K562 (cell line): ENCODE data around the gene JMJD1C. TPM values are rescaled to one million over a fixed set of nuclear protein-coding genes. Genes with fewer than 3 reads are reported as not detected.

ENCODE experiments used
- ATF1 ChIP-seq, 2 experiments: fragments of 450-650 bp in 1 of 2; IDR thresholded peaks; 2 replicates each; pipeline ENCODE4 v1.6.1; 2016; ENCODE audit warnings: missing compliant biosample characterization in 1 of 2, missing genetic modification characterization in 1 of 2
- DNMT1 ChIP-seq: fragments of 450-650 bp; IDR thresholded peaks from 2 replicates; pipeline ENCODE4 v1.6.1; 2016; ENCODE audit warnings: antibody characterized with exemption, mild to moderate bottlenecking
- DPF2 ChIP-seq: fragments of 450-650 bp; IDR thresholded peaks from 2 replicates; pipeline ENCODE4 v1.6.1; 2016
- HIVEP1 ChIP-seq: fragments of 250-450 bp; sonication (Bioruptor Pico); IDR thresholded peaks from 2 replicates; pipeline ENCODE4 v1.4.0; 2020; ENCODE audit warnings: mild to moderate bottlenecking
- MAFG ChIP-seq: fragments of 450-650 bp; conservative IDR thresholded peaks from 2 replicates; pipeline ENCODE4 v1.6.1; 2016; ENCODE audit warnings: missing genetic modification characterization, missing compliant biosample characterization
- MBD2 ChIP-seq: sonication (generic); IDR thresholded peaks from 2 replicates; pipeline ENCODE4 v1.6.1; 2016; ENCODE audit warnings: low read depth, borderline replicate concordance
- MGA ChIP-seq: fragments of 450-650 bp; IDR thresholded peaks from 2 replicates; pipeline ENCODE4 v1.6.1; 2016; ENCODE audit warnings: mild to moderate bottlenecking, moderate library complexity
- MYBL2 ChIP-seq, 2 experiments: fragments of 450-650 bp in 1 of 2; sonication (generic) in 1 of 2; formaldehyde crosslinking in 1 of 2; IDR thresholded peaks; 2 replicates each; pipeline versions ENCODE4 v1.6.1 to v1.8.1; 2017 to 2022; ENCODE audit warnings: borderline replicate concordance in 1 of 2, inconsistent platforms in 1 of 2, low read depth in 1 of 2, mild to moderate bottlenecking in 1 of 2, missing genetic modification reagents in 1 of 2, moderate library complexity in 1 of 2
- NFRKB ChIP-seq: fragments of 450-650 bp; IDR thresholded peaks from 2 replicates; pipeline ENCODE4 v1.6.1; 2016; ENCODE audit warnings: low read depth
- PHB2 ChIP-seq: fragments of 450-650 bp; IDR thresholded peaks from 2 replicates; pipeline ENCODE4 v1.6.1; 2017; ENCODE audit warnings: low read depth
- ZBTB49 ChIP-seq: sonication (generic); formaldehyde crosslinking; IDR thresholded peaks from 2 replicates; pipeline ENCODE4 v1.8.0; 2022; ENCODE audit warnings: missing genetic modification reagents, mild to moderate bottlenecking, borderline replicate concordance
- ZNF311 ChIP-seq: fragments of 250-450 bp; sonication (Bioruptor Pico); IDR thresholded peaks from 2 replicates; pipeline ENCODE4 v1.4.0; 2020; ENCODE audit warnings: mild to moderate bottlenecking, moderate library complexity
- polyA plus RNA-seq, 8 experiments: library from polyadenylated mRNA; depleted of rRNA in 4 of 8; stranded (reverse) in 5 of 8; unstranded in 3 of 8; fragments of >200 nt; fragmentation: Nextera tagmentation in 2 of 8; fragmentation: Illumina TruSeq in 1 of 8; extraction: Ambion mirVana in 2 of 8; extraction: Trizol in 1 of 8; gene quantifications; 2 replicates each; pipeline versions ENCODE4 v1.2.1 to v1.2.3, GENCODE V29; 2011 to 2014; ENCODE audit warnings: inconsistent platforms in 1 of 8, missing spikeins in 1 of 8
- total RNA-seq, 7 experiments: library from RNA; depleted of rRNA in 6 of 7; stranded (reverse); fragments of >200 nt in 6 of 7; fragmentation: Illumina TruSeq in 2 of 7; extraction: Trizol in 2 of 7; gene quantifications; 2 replicates each; pipeline versions ENCODE4 v1.2.1 to v1.2.3, GENCODE V29; 2011 to 2021; ENCODE audit warnings: low replicate concordance in 1 of 7
- TF ChIP-seq, protein P1 (sequence below), 2 experiments: fragments of 450-650 bp; conservative IDR thresholded peaks; 2 replicates each; pipeline ENCODE4 v1.6.1; 2017; ENCODE audit warnings: mild to moderate bottlenecking in 2 of 2, moderate library complexity in 2 of 2

Gene JMJD1C
- total and polyA plus RNA-seq, 9 of the 15 experiments (the other 6 are each of a cell fraction or from before 2014, with no cell fraction given), result 25.3 to 68.0 (median 47.2) TPM

DNA sequence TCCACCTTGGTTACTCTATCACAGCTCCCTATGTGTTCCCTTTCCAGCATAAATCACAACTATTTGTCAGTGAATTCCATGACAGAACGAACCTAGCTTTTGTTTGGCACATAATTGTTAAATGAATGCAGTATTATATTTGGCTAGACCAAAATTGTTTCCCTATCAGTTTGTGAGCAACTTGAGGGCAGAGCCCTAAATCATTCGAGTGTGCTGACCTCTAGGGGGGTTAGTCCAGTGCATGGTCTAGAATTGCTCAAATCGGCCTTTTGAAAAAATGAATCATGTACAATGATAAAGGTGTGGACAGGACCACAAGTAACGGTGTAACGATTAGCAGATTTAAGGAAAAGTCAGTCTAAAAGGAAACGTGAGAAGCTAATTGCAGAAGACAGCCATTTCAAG is 333.1 kb downstream of the JMJD1C start (continued):
- TF ChIP-seq MGA (peak; percentile 98), MAFG (tag) (no peak), ZNF311 (0 out of 2 replicates have a peak, but pooled peaks have one; percentile 27), MBD2 (no peak), DNMT1 (0 out of 2 replicates have a peak, but pooled peaks have one; percentile 27), NFRKB (peak; percentile 75), DPF2 (no peak), HIVEP1 (no peak), ZBTB49 (CRISPR knock-in tag) (no peak), ATF1 (CRISPR knock-in tag; IDR thresholded peaks at IDR 0.05) (no peak), ATF1 (tag; IDR thresholded peaks at IDR 0.05) (no peak), PHB2 (no peak), MYBL2 (IDR thresholded peaks at IDR 0.05; ENCODE audit: low read depth) (peak; percentile 60), MYBL2 (CRISPR knock-in tag; IDR thresholded peaks at IDR 0.05; ENCODE audit: borderline replicate concordance) (no peak)
- TF ChIP-seq, protein P1, sequence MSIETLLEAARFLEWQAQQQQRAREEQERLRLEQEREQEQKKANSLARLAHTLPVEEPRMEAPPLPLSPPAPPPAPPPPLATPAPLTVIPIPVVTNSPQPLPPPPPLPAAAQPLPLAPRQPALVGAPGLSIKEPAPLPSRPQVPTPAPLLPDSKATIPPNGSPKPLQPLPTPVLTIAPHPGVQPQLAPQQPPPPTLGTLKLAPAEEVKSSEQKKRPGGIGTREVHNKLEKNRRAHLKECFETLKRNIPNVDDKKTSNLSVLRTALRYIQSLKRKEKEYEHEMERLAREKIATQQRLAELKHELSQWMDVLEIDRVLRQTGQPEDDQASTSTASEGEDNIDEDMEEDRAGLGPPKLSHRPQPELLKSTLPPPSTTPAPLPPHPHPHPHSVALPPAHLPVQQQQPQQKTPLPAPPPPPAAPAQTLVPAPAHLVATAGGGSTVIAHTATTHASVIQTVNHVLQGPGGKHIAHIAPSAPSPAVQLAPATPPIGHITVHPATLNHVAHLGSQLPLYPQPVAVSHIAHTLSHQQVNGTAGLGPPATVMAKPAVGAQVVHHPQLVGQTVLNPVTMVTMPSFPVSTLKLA (conservative IDR thresholded peaks at IDR 0.05), result no peak
